HEK293 (cell line): Measurements from ENCODE around the gene FUBP1.

Experiments used
- BCL11A ChIP-seq: fragments of 450-650 bp; formaldehyde crosslinking; IDR thresholded peaks from 2 replicates; pipeline ENCODE4 v1.5.1; 2016; ENCODE audit warnings: low read depth, missing biosample characterization, missing genetic modification characterization
- ELK4 ChIP-seq: IDR thresholded peaks from 2 replicates; pipeline ENCODE4 v1.6.1; 2011; ENCODE audit warnings: mild to moderate bottlenecking, low read depth, low read length, borderline replicate concordance
- HIC1 ChIP-seq: fragments of 450-650 bp; formaldehyde crosslinking; IDR thresholded peaks from 2 replicates; pipeline ENCODE4 v1.5.1; 2016; ENCODE audit warnings: missing biosample characterization, missing genetic modification characterization
- HOXD13 ChIP-seq: sonication (generic); formaldehyde crosslinking; IDR thresholded peaks from 2 replicates; pipeline ENCODE4 v1.8.0; 2022; ENCODE audit warnings: missing genetic modification reagents, borderline replicate concordance
- IKZF3 ChIP-seq: fragments of 450-650 bp; IDR thresholded peaks from 2 replicates; pipeline ENCODE4 v1.5.0; 2018; ENCODE audit warnings: missing biosample characterization, mild to moderate bottlenecking, missing genetic modification characterization, moderate library complexity
- INSM2 ChIP-seq: fragments of 450-650 bp; formaldehyde crosslinking; IDR thresholded peaks from 2 replicates; pipeline ENCODE4 v1.5.1; 2016; ENCODE audit warnings: missing biosample characterization, missing genetic modification characterization
- MEIS1 ChIP-seq: sonication (generic); formaldehyde crosslinking; IDR thresholded peaks from 2 replicates; pipeline ENCODE4 v1.8.1; 2022; ENCODE audit warnings: missing genetic modification reagents, mild to moderate bottlenecking, borderline replicate concordance
- PRDM2 ChIP-seq: fragments of 450-650 bp; formaldehyde crosslinking; IDR thresholded peaks from 2 replicates; pipeline ENCODE4 v1.5.1; 2016; ENCODE audit warnings: missing biosample characterization, missing genetic modification characterization, borderline replicate concordance
- SP2 ChIP-seq: fragments of 450-650 bp; formaldehyde crosslinking; IDR thresholded peaks from 2 replicates; pipeline ENCODE4 v1.5.1; 2016; ENCODE audit warnings: missing biosample characterization, missing genetic modification characterization
- YY2 ChIP-seq: fragments of 450-650 bp; formaldehyde crosslinking; IDR thresholded peaks from 2 replicates; pipeline ENCODE4 v1.5.1; 2016; ENCODE audit warnings: missing biosample characterization, missing genetic modification characterization
- ZBTB10 ChIP-seq: fragments of 450-650 bp; formaldehyde crosslinking; IDR thresholded peaks from 2 replicates; pipeline ENCODE4 v1.5.1; 2016; ENCODE audit warnings: missing biosample characterization, missing genetic modification characterization
- ZBTB48 ChIP-seq: fragments of 450-650 bp; formaldehyde crosslinking; IDR thresholded peaks from 2 replicates; pipeline ENCODE4 v1.5.1; 2016; ENCODE audit warnings: missing biosample characterization, missing genetic modification characterization
- ZIC2 ChIP-seq: fragments of 450-650 bp; formaldehyde crosslinking; IDR thresholded peaks from 2 replicates; pipeline ENCODE4 v1.5.1; 2016; ENCODE audit warnings: missing biosample characterization, missing genetic modification characterization
- ZNF10 ChIP-seq: fragments of 450-650 bp; formaldehyde crosslinking; IDR thresholded peaks from 2 replicates; pipeline ENCODE4 v1.5.1; 2017; ENCODE audit warnings: missing biosample characterization, missing genetic modification characterization
- ZNF133 ChIP-seq: fragments of 450-650 bp; formaldehyde crosslinking; IDR thresholded peaks from 2 replicates; pipeline ENCODE4 v1.5.1; 2016; ENCODE audit warnings: missing biosample characterization, missing genetic modification characterization
- ZNF157 ChIP-seq: fragments of 450-650 bp; formaldehyde crosslinking; IDR thresholded peaks from 2 replicates; pipeline ENCODE4 v1.5.1; 2016; ENCODE audit warnings: missing biosample characterization, missing genetic modification characterization
- ZNF302 ChIP-seq: fragments of 450-650 bp; formaldehyde crosslinking; IDR thresholded peaks from 2 replicates; pipeline ENCODE4 v1.5.1; 2016; ENCODE audit warnings: missing biosample characterization, missing genetic modification characterization, low read depth
- ZNF311 ChIP-seq: fragments of 450-650 bp; formaldehyde crosslinking; IDR thresholded peaks from 2 replicates; pipeline ENCODE4 v1.5.1; 2017; ENCODE audit warnings: missing biosample characterization, missing genetic modification characterization, borderline replicate concordance
- ZNF350 ChIP-seq: fragments of 450-650 bp; formaldehyde crosslinking; IDR thresholded peaks from 2 replicates; pipeline ENCODE4 v1.5.0; 2017; ENCODE audit warnings: missing biosample characterization, mild to moderate bottlenecking, missing genetic modification characterization
- ZNF423 ChIP-seq: fragments of 450-650 bp; formaldehyde crosslinking; IDR thresholded peaks from 2 replicates; pipeline ENCODE4 v1.5.1; 2016; ENCODE audit warnings: missing biosample characterization, missing genetic modification characterization
- ZNF473 ChIP-seq: fragments of 450-650 bp; formaldehyde crosslinking; IDR thresholded peaks from 2 replicates; pipeline ENCODE4 v1.5.1; 2017; ENCODE audit warnings: missing biosample characterization, missing genetic modification characterization
- ZNF514 ChIP-seq: fragments of 450-650 bp; formaldehyde crosslinking; IDR thresholded peaks from 2 replicates; pipeline ENCODE4 v1.5.1; 2016; ENCODE audit warnings: missing biosample characterization, missing genetic modification characterization
- ZNF544 ChIP-seq: fragments of 450-650 bp; formaldehyde crosslinking; IDR thresholded peaks from 2 replicates; pipeline ENCODE4 v1.5.0; 2017; ENCODE audit warnings: missing biosample characterization, missing genetic modification characterization
- ZNF555 ChIP-seq: fragments of 450-650 bp; formaldehyde crosslinking; conservative IDR thresholded peaks from 2 replicates; pipeline ENCODE4 v1.5.1; 2017; ENCODE audit warnings: missing biosample characterization, mild to moderate bottlenecking, missing genetic modification characterization, inconsistent platforms
- ZNF571 ChIP-seq: fragments of 450-650 bp; formaldehyde crosslinking; IDR thresholded peaks from 2 replicates; pipeline ENCODE4 v1.5.0; 2017; ENCODE audit warnings: missing biosample characterization, missing genetic modification characterization
- ZNF658 ChIP-seq: fragments of 450-650 bp; formaldehyde crosslinking; IDR thresholded peaks from 2 replicates; pipeline ENCODE4; 2016; ENCODE audit warnings: missing biosample characterization, missing genetic modification characterization
- ZNF701 ChIP-seq: fragments of 450-650 bp; formaldehyde crosslinking; IDR thresholded peaks from 2 replicates; pipeline ENCODE4 v1.5.1; 2016; ENCODE audit warnings: missing biosample characterization, missing genetic modification characterization
- ZNF843 ChIP-seq: fragments of 450-650 bp; formaldehyde crosslinking; IDR thresholded peaks from 2 replicates; pipeline ENCODE4 v1.5.1; 2016; ENCODE audit warnings: missing biosample characterization, missing genetic modification characterization

Gene FUBP1

GRCh38 chr1:77978293-77978968 lies 441 bp downstream of the FUBP1 start (continued):
- no peak for TF ChIP-seq YY2 (tag by site-specific recombination)
- no peak; the same call in 1 of the 2 replicates for TF ChIP-seq INSM2 (tag by site-specific recombination)
- TF ChIP-seq ZNF302 (tag by site-specific recombination) = no peak
- TF ChIP-seq ZNF514 (tag by site-specific recombination) = no peak
- TF ChIP-seq MEIS1 (CRISPR knock-in tag) = no peak
- TF ChIP-seq ZNF423 = no peak
- TF ChIP-seq ZBTB10 (tag by site-specific recombination) = no peak
- no peak for TF ChIP-seq PRDM2
- no peak for TF ChIP-seq ZBTB48 (tag by site-specific recombination)
- TF ChIP-seq BCL11A (tag by site-specific recombination) = no peak
- TF ChIP-seq ZNF350 (tag by site-specific recombination) = no peak
- TF ChIP-seq ELK4 = no peak
- no peak for TF ChIP-seq ZNF701 (tag by site-specific recombination)
- TF ChIP-seq ZNF555 (tag by site-specific recombination) = no peak
- no peak for TF ChIP-seq IKZF3 (tag by site-specific recombination)
- TF ChIP-seq ZNF473 (tag by site-specific recombination) = no peak
- no peak for TF ChIP-seq ZNF843 (tag by site-specific recombination)
- TF ChIP-seq SP2 (tag by site-specific recombination) = peak; percentile 73
- TF ChIP-seq ZNF10 (tag by site-specific recombination) = no peak
- TF ChIP-seq HOXD13 (CRISPR knock-in tag) = no peak
- TF ChIP-seq ZNF658 (tag by site-specific recombination) = no peak
- no peak for TF ChIP-seq ZNF571 (tag by site-specific recombination)
- TF ChIP-seq ZNF544 (tag by site-specific recombination) = no peak
- no peak for TF ChIP-seq HIC1 (tag by site-specific recombination)
- TF ChIP-seq ZNF133 (tag by site-specific recombination) = no peak
- no peak for TF ChIP-seq ZIC2 (tag by site-specific recombination)
- TF ChIP-seq ZNF311 (tag by site-specific recombination) = no peak
- no peak for TF ChIP-seq ZNF157 (tag by site-specific recombination)
